OCI-LY1 (cell line): ENCODE data around the gene PCDHAC1.

Source experiments
- H2AFZ ChIP-seq: fragments of 200-600 bp; sonication (generic), shearing (Covaris generic); 2 replicates; pipeline ENCODE4 v1.6.0; 2014; ENCODE audit warnings: antibody characterized with exemption, mild to moderate bottlenecking, low read length
- H3F3A ChIP-seq: fragments of 200-600 bp; sonication (generic), shearing (Covaris generic); 2 replicates; pipeline ENCODE4 v1.6.0; 2014; ENCODE audit warnings: mild to moderate bottlenecking, antibody characterized with exemption, low read length, moderate library complexity; ENCODE audit not compliant: insufficient read depth
- H3K27ac ChIP-seq: fragments of 200-600 bp; sonication (generic); 2 replicates; pipeline ENCODE4 v1.5.1; 2014; ENCODE audit warnings: low read length, mixed run types, mild to moderate bottlenecking, low read depth; ENCODE audit not compliant: poor library complexity, severe bottlenecking
- H3K27me3 ChIP-seq: fragments of 200-600 bp; sonication (generic); 2 replicates; pipeline ENCODE4 v1.6.0; 2014; ENCODE audit warnings: antibody characterized with exemption, mild to moderate bottlenecking, low read length, moderate library complexity; ENCODE audit not compliant: insufficient read depth
- H3K36me3 ChIP-seq: fragments of 200-600 bp; sonication (generic); 2 replicates; pipeline ENCODE4 v1.6.1; 2014; ENCODE audit warnings: mild to moderate bottlenecking, antibody characterized with exemption, low read length, moderate library complexity, mixed read lengths; ENCODE audit not compliant: insufficient read depth
- H3K4me1 ChIP-seq: fragments of 200-600 bp; sonication (generic); 2 replicates; pipeline ENCODE4 v1.5.1; 2014; ENCODE audit warnings: mild to moderate bottlenecking, low read length, moderate library complexity; ENCODE audit not compliant: insufficient read depth, severe bottlenecking
- H3K4me2 ChIP-seq: fragments of 200-600 bp; sonication (generic), shearing (Covaris generic); 2 replicates; pipeline ENCODE4 v1.6.1; 2014; ENCODE audit warnings: low read length
- H3K4me3 ChIP-seq: fragments of 200-600 bp; sonication (generic); 2 replicates; pipeline ENCODE4 v1.5.1; 2014; ENCODE audit warnings: low read length, low read depth, mild to moderate bottlenecking, mixed read lengths; ENCODE audit not compliant: poor library complexity, severe bottlenecking
- H3K79me2 ChIP-seq: fragments of 200-600 bp; shearing (Covaris generic); 2 replicates; pipeline ENCODE4 v1.6.1; 2016; ENCODE audit warnings: mixed run types, low read length, mixed read lengths; ENCODE audit not compliant: insufficient read depth
- H3K9ac ChIP-seq: fragments of 200-600 bp; sonication (generic), shearing (Covaris generic); 2 replicates; pipeline ENCODE4 v1.6.1; 2014; ENCODE audit warnings: mild to moderate bottlenecking, low read length, mixed read lengths
- H3K9me2 ChIP-seq: fragments of 200-600 bp; sonication (generic), shearing (Covaris generic); 2 replicates; pipeline ENCODE4 v1.6.1; 2014; ENCODE audit warnings: low read depth, mild to moderate bottlenecking, low read length, mixed read lengths
- H3K9me3 ChIP-seq: fragments of 200-600 bp; shearing (Covaris generic); 2 replicates; pipeline ENCODE4 v1.6.1; 2014; ENCODE audit warnings: low read length, mixed read lengths
- H4K20me1 ChIP-seq: fragments of 200-600 bp; sonication (generic), shearing (Covaris generic); 2 replicates; pipeline ENCODE4 v1.6.0; 2016; ENCODE audit warnings: mild to moderate bottlenecking, low read length; ENCODE audit not compliant: insufficient read depth
- CTCF ChIP-seq: fragments of 200-600 bp; sonication (generic), shearing (Covaris generic); IDR thresholded peaks from 2 replicates; pipeline ENCODE4 v1.5.1; 2017; ENCODE audit warnings: mild to moderate bottlenecking, antibody characterized with exemption, low read length, moderate library complexity, mixed read lengths
- EZH2 ChIP-seq: fragments of 200-600 bp; sonication (generic), shearing (Covaris generic); IDR thresholded peaks from 2 replicates; pipeline ENCODE4 v1.8.0; 2017; ENCODE audit warnings: borderline replicate concordance, mixed run types, mild to moderate bottlenecking, antibody characterized with exemption, low read length, moderate library complexity, mixed read lengths

Gene PCDHAC1

DNA sequence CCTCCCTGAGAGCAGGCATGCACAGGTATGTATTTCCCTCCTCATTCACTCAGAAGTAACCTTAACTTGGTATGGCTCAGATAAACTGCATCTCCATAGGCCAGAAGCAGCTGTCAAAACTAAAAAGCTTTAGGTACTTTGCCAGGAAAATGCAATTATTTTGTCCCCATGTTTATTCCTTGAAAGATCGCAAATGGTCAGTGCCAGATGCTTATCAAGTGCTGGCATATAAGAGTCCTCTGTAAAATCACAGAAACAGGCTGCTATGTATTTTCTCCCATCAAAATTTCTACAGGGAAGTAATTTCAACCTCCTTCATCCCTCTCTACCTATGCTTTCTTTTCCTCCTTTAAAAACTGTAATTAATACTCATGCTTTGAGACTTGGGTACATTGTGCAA, 52.9 kb downstream of the PCDHAC1 start:
- Histone ChIP-seq H3K9me3 (no peaks in the 10 kb centered on the region), H3K9me2 (no peaks in the 10 kb centered on the region), H3K27me3 (no peaks in the 10 kb centered on the region), H3K79me2 (no peaks in the 10 kb centered on the region), H2AFZ (no peak overlapping the region), H4K20me1 (no peaks in the 10 kb centered on the region), H3K4me1 (no peaks in the 10 kb centered on the region), H3K36me3 (no peaks in the 10 kb centered on the region), H3K27ac (no peak overlapping the region), H3K4me2 (no peak overlapping the region), H3K9ac (no peak overlapping the region), H3K4me3 (no peak overlapping the region), H3F3A (no peaks in the 10 kb centered on the region)
- TF ChIP-seq EZH2, result no peak
- no peak for TF ChIP-seq CTCF
